CD4-positive, alpha-beta T cell treated with Interferon gamma for 1 hour (primary cell): Measurements from ENCODE around the gene ABLIM2.

Experiments
- DNase-seq: peaks from one replicate; pipeline ENCODE4 v3.0.0-alpha.2; 2020

Gene ABLIM2

DNA sequence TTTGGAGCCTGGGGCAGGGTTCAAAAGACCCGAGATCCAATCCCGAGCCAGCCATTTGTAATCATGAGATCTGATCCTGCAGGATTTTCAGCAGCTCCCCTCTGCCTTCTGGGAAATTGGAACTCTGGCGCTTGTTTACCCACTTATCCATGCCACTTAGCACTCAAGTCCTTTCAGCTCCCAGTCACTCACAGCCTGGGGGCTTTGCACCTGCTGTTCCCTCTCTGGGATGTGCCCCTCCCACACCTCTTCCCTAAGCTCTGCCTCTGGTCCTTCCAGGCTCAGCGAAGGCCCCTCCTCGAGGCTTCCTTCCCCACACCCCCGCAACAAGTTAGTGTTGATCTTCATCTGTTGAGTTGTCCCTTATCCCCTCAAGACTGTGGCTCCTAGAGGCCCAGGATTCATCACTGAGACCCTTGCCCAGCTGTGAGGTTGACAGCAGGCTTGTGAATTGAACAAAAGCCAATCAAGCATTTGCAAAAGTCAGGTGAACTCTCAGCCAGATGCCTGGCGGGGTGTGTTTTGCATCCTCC lies 119.8 kb downstream of the ABLIM2 start:
- no peak for DNase-seq

- DNase-seq: no peak
Measured at GRCh38 chr4:8038083-8038482, 120.5 kb downstream of the ABLIM2 start.

- DNase-seq: no peak
Measured at GRCh38 chr4:8037150-8037769, 121.4 kb downstream of the ABLIM2 start.

- no peak for DNase-seq
Measured at GRCh38 chr4:8035371-8035780, 123.2 kb downstream of the ABLIM2 start.

GRCh38 chr4:8033829-8034528 lies 124.6 kb downstream of the ABLIM2 start:
- no peak for DNase-seq

GRCh38 chr4:8033067-8033755 lies 125.4 kb downstream of the ABLIM2 start:
- no peak for DNase-seq

DNA sequence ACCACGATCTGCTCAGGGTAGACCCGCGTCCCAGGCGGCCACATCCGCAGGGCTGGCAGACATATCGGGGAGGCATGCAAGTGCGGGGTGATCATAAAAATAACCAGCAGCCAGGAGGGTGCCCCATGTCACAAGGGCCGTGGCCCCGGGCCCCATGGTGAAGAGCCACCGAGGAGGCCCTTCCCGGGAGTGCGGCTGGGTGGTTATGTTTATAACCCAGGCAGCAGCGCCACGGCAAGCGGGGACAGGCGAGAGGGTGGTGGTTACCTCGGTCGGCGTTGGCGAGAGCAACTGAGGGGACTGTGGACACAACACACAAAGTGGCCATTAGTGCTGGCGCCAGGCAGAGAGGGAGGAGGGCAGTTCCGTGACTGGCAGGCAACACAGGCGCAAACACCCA lies 126.2 kb downstream of the ABLIM2 start:
- DNase-seq: no peak

DNA sequence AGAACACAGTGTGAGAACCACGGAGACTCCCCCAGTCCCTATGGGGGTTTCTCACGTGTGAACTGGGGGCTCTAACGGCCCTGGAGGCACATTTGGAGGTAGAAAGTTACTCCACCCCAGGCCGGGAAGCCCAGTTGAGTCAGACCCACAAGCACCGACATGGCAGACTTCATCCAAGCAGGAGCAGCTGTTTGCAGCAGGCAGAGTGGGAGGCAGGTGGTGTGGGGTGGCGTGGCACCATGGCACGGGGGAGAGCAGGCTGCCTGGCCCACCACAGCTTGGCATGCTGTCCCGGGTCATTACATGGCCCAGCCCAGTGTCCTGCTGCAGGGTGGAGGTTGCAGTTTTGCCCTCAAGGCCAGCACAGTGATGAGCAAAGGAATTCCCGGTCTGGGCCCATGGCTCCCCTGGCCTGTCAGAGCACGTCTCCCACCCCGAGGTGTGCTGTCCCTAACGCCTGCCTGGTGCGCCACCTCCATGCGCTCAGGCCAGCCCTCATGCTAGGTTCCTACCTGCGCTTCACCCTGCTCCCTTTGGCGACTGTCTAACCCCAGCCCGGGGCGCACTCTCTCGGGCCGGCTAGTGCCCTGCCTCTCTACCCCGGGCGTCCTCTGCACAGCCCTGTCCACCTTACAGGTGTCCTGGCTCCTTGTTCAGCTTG lies 128.4 kb downstream of the ABLIM2 start:
- no peak for DNase-seq

DNA sequence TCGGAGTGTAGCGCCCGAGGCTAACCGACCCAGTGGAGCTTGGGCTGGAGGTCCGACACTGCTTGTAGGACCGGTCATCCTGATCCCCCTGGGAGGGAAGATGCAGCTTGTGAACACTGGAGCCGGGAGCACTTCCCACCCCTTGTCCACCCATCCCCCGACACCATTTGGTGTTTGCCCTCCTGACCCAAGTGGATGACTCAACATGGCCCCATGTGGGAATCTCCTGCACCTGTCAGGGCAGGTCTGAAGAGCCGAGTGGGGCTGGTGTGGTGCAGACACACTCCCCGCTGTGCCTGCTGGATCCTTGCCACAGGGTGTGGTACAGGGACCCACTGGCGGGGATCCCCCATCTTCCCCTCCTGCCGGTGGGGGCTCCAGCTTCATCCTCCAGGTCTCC lies 128.9 kb downstream of the ABLIM2 start:
- no peak for DNase-seq

- no peak for DNase-seq
Measured at GRCh38 chr4:8028884-8029568, 129.6 kb downstream of the ABLIM2 start.

- no peak for DNase-seq
Measured at GRCh38 chr4:8028368-8028767, 130.2 kb downstream of the ABLIM2 start.

DNA sequence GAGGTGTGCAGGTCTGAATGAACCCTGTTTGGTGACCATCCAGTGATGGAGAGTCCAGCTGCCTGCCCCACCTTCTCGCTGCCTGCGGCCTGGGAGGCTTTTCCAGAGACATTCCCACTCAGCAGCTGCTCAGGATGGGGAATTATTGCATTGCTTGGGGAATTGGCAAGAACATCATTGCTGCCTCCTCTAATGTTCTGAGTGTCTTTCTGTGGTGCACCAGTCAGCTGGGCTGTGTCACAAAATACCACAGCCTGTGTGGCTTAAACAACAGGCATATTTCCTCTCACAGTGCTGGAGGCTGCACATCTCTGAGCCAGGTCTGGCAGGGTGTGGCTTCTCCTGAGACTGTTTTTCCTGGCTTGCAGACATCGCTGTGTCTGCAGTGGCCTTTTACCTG lies 132.2 kb downstream of the ABLIM2 start:
- no peak for DNase-seq

- DNase-seq: no peak
Measured at GRCh38 chr4:8025668-8026067, 132.9 kb downstream of the ABLIM2 start.

DNA sequence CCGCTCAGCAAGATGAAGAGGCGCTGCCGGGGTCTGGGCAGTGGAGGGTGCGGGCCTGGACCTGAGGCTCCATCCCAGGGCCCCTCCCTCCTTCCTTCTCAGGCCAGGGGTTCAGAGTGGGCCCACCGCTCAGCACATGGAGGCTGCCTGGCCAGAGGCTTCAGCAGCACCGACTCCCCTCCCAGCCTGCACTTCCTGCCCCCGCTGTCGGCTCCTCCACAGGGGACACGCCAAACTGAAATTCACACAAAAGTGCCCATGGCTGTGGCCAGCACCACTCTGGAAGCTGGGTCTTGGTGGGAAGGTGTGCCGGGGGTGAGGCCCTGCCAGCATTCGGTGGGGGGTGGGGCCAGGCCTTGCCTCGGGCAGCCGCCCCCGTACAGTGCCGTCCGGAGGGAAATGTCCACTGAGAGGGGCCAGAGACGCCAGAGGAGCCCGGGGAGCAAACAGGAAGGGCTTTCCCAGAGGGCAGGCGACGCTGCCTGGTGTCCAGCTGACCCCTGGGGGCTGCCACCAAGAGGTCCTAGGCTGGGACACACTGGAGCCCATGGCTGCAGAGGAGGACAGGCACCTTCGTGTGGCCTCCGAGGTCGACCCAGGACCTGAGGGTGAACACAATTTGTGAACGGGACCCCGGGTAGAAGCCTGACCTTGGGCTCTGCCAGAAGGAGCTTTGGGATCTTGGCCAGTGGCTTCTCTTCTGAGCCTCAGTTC lies 134.4 kb downstream of the ABLIM2 start:
- DNase-seq: no peak

DNA sequence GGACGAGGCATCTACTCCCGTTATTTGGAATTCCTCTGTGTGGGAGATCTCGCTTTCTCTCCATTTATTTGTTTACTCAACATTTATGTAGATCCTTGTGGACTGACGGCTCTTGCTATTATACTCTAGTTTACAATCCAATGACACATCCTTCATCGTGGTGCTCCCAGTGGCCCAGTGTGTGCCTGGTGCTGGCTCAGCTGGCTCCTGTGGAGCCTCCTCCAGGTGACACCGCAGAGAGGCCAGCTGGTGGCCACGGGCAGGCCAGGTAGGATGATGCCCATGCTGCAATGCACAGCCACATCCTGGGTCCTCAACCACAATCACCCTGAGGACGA lies 134.9 kb downstream of the ABLIM2 start:
- no peak for DNase-seq

DNA sequence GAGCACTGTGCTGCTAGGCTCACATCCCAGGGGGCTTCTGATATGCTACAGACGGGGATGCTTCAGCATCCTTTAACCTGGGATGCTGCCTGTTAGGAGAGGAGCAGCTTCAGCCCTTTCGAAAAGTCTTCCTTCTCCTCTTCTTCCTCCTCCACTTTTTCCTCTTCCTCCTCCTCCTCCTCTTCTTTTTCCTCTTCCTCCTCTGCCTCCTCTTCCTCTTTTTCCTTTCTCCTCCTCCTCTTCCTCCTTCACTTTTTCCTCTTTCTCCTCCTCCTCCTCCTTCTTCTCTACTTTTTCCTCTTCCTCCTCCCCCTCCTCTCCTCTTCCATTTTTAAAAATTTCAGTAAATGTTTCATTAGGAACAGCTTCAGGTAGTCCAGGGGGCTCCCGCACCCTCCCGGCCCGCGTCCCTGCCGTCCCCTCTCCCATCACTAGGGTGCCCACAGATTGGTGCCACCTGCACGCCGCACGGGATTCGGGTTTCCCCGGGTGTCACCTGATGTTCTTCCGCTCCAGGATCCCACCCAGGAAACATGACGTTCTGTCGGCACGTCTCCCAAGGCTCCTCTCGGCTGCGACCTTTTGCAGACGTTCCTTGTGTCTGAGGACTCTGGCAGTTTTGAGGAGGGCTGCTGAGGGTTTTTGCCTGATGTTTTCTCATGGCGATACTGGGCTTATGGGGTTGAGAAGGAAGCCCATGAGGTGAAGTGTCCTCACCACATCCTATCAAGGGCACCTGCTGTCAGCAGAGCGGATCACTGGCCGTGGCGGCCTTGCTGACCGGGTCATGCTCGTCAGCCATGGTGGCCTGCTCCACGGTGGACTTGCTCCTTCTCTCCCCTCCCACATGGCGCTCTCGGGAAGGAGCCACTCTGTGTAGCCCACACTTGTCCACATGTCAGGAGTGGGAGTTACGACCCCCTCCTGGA lies 135.6 kb downstream of the ABLIM2 start:
- no peak for DNase-seq

DNA sequence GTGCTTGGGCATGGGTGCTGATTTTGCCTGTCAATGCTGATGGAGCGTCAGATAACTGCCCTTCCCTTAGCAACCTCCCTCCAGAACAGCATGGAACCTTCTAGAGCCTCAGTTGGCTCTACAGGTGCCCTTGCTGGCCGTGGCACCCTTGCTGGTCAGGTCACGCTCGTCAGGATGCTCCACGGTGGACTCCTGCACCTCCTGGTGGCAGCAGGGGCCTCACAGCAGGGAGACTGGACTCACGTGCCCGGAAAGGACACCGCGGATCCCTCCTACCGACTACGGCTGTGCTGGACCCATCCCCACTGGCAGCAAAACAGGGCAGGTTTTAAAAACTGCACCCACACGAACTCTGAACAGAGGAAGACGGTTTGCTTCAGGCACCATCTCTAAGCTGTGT lies 136.8 kb downstream of the ABLIM2 start:
- DNase-seq: no peak

DNA sequence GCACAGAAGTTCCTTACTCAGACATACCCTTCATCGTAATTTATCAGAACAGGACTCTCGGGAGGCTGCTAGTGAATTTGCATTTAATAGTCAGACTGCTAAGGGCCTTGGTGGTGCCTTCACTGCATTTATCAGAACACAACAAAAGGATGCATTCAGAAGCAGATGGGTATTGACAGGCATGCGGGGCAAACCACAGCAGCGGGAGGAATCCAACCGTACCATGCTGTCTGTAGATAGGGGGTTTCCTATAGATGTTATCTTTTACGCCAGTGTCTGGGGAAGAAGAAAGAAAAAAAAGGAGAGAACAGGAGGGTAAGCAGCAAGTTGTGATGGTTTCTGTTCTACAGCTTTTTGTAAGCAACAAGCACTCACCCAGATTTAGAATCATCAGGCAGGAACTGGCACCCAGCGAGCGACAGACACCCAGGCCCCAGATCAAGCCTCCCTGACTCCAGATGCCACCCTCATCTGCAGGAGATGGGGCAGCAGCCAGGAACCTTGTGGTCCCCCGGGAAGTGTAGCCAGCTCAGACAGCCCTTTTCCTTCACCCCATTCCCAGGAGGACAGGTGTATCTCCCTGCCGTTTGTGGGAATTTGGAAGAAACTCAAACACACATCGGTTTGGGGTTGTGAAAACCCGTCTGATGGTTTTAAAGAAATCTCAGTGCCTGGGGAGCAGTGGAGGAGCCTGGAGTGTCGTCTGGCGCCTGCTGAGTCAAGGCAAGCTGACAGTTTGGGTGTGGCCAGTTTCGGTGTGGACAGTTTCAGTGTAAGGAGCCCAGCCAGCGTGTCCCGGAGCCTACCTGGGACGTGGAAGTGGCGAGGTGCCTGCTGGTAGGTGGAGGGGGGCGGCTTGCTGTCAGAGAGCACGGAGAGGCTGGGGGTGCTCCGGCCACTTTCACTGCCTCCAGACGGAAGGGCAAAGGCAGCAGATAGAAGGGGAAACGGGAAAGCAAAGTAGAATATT lies 138.9 kb downstream of the ABLIM2 start:
- no peak for DNase-seq

GRCh38 chr4:8016527-8016926 lies 142.1 kb downstream of the ABLIM2 start:
- DNase-seq: no peak

GRCh38 chr4:8015512-8015911 lies 143.1 kb downstream of the ABLIM2 start:
- no peak for DNase-seq
